ENCODE data around the gene ZNF213.
"Not testable (repeated sequence)": the region's sequence is repeated elsewhere in the genome, so short reads cannot be mapped to it uniquely, and the experiment has no call there.

Gene ZNF213

DNA sequence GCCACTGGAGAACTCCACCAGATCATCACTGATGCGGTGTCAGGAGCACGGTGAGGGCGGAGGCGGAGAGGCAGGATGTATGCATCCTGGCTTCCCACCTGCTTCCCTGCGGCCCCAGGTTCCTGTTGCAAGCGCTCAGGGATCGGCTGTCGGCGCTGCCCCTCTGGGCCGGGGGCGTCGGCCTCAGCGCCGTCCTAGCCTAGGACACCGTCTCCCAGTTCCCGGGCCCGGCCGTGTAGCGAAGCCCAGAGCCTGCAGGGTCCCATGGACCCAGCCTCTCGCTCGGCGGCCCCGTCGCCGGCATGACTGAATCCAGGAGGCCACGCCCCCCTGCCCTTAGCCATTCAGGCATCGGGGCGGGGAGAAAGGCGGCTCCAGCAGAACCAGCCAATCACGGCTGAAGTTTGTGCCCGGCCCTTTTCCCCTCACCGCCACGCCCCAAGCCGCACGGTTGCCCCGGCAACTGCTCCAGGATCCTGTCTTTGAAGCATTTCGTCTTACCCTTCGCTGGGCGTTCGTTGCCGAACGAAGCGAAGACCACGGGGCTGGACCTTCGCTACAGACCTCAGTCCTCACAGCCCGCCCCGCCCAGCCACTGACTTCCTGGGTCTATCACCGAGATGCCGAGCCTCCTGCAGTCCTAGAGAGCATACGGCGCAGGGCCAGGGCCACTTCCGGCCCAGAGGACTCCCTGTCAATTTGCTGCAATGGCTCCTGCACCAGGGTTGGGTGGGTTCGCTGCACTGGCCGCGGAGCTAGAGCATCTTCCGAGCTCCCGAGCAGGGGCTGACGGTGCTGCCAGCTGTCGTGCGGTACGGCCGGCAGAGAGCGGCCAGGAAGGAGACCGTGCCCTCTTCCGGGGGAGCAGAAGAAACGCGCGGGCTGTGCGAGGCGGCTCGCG is 10.6 kb upstream of the ZNF213 start:
- in situ Hi-C loops (cut with HindIII; ENCODE audit: low sequenced_read_pairs): no loop called here

DNA sequence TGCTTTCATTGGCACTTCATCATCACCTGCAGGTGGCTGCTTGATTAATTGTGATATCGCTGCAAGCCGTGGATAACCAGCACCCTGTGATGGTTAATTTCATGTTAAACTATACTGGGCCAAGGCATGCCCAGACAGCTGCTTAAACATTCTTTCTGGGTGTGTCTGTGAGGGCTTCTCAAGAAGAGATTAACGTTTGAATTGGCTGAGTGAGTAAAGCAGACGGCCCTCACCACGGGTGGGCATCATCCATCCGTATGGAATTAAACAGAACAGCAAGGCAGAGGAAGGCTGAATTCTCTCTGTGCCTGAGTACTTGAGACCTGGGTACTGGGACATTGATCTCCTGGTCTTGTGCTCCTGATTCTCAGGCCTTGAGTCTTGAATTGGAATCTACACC is 7.1 kb upstream of the ZNF213 start:
- in situ Hi-C loops (cut with HindIII; ENCODE audit: low sequenced_read_pairs): loop anchor here (5.0 kb wide), 1 partner anchor 60 kb away; the partner anchor contains the start of gene IL32

DNA sequence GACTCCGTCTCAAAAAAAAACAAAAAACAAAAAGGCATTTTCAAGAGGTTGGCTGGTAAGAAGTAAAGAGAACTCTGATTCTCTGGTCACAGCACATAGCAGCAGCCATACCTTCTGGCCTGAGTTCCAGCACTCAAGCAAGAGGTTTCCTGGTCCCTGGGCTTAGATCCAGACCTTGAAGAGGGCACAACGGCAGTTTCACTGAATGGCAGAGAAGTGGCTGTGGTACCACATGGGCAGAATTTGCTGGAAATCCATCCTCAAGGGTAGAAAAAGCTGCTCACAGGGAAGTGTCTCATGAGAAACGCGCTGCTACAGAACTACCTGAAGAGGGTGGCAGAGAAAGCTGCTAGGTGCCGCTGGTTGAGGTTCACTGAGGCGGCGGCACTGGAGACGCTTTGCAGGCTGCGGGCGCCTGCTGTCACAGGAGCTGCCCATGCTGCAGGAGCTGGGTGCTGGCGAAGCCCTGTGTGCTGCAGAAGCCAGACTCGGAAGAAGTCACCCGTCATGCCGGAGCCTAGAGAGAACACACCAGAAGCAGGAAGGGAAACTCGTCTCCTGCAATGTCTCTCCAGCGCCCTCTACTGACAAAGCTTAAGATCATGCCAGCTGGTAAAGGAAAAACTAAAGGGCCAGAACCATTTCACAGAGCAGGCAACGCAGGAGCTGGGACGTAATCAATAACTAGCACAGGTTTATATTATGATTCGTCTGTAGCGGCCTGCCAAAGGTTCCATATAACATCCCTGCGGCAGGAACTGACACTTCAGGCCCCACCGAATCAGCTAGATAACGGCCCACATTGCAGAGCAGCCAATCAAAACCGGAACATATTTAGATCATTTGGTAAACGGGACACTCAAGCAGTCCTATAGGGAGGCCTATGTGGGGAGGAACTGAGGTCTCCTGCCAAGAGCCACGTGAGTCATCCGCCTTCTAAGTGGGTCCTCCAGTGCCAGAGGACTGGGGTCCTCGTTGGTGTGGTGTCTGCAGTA is 5.4 kb upstream of the ZNF213 start:
- in situ Hi-C loops (cut with HindIII; ENCODE audit: low sequenced_read_pairs): loop anchor here (5.0 kb wide), 1 partner anchor 62 kb away; the partner anchor contains the start of gene IL32

DNA sequence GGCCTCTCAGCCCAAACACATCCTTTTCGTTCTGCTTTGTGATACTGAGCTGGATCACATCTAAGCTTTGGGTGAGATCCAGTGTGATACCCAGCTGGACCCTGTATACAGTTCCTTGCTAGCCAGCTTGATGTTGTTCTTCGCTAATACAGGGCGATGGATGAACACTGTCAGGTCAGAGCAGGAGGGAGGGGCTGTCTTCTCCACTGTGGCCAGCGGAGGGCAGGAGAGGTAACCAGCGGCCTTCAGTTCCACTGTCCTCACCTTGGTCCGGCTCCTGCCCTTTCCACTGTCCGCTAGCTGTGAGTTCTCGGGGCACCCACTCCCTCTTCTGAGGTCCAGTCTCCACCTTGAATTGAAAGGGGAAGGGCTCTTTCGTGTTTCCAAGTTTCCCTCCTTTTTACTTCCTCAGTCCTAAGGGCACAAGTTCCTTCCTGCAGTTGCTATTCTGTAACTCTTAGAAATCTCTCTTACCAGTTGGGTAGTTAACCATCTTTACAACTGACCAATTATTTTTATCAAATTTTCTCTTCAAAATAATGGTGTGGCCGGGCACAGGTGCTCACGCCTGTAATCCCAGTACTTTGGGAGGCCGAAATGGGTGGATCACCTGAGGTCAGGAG is 3.0 kb upstream of the ZNF213 start:
- in situ Hi-C loops (cut with HindIII; ENCODE audit: low sequenced_read_pairs): no loop called here

DNA sequence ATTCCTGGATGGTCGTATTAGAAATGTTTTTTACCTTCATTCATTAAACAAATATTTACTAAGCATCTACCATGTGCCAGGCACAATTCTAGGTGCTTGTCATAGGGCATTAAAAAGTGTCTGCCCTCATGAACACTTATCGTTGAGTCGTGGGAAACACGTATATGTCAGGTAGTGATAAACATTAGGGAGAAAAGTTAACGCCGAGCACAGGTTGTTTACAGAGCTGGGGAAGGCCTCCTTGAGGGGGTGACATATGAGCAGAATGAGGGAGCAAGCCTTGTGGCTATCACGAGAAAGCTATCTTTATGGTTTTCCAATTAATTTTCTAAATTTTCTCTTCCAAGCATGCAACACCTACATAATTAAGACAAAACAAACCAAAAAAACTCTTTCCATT is 985 bp upstream of the ZNF213 start:
- in situ Hi-C loops (cut with HindIII; ENCODE audit: low sequenced_read_pairs): no loop called here

DNA sequence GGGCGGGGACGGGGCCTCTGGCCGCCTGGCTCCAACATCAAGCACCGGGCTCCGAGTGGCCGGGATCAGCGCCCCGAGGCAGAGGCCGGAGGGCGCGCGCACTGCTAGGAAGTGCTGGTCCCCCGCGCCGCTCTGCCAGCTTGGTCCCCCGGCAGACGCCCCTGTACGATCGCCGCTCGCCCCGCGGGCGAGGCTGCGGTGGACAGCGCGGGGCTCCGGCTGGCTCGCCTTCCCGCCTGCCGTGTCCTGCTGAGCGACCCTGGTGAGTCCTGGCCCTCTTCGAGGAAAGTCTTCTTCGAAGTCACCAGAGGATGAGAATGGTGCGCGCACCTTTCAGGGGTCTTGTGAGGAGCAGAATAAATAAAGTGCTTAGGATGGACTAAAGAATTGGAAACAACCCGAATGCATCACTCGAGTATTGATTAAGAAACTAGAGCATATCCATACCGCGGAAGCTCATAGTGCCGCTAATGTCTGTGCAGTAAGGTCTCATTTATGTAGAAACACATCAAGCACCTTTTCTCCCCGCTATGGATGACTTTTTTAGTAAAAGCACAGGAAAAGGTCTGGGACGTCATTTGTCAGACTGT is 392 bp downstream of the ZNF213 start:
- in situ Hi-C loops (cut with HindIII; ENCODE audit: low sequenced_read_pairs): no loop called here

DNA sequence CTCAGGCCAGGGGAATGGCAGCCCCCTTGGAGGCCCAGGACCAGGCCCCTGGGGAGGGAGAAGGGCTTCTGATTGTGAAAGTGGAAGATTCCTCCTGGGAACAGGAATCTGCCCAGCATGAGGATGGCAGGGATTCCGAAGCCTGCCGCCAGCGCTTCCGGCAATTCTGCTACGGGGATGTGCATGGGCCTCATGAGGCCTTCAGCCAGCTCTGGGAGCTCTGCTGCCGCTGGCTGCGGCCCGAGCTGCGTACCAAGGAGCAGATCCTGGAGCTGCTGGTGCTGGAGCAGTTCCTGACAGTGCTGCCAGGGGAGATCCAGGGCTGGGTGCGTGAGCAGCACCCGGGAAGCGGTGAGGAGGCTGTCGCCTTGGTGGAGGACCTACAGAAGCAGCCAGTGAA is 2.4 kb downstream of the ZNF213 start:
- in situ Hi-C loops (cut with HindIII; ENCODE audit: low sequenced_read_pairs): no loop called here

DNA sequence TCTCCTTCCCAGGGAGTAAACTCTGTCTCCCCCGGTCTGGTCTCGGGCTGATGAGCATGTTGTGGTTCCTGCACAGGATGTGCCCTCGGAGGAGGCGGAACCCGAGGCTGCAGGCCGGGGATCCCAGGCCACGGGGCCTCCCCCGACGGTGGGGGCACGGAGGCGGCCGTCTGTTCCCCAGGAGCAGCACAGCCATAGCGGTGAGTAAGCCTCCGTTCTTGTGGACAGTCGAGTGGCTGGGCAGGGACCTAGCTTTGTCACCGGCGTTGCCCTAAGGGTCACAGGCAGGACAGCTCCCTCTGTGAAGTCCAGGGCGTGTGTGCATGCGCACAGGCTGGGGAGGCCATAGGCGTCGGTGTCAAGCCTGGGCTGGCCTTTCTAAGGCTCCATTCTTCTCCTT is 3.5 kb downstream of the ZNF213 start:
- in situ Hi-C loops (cut with HindIII; ENCODE audit: low sequenced_read_pairs): no loop called here

DNA sequence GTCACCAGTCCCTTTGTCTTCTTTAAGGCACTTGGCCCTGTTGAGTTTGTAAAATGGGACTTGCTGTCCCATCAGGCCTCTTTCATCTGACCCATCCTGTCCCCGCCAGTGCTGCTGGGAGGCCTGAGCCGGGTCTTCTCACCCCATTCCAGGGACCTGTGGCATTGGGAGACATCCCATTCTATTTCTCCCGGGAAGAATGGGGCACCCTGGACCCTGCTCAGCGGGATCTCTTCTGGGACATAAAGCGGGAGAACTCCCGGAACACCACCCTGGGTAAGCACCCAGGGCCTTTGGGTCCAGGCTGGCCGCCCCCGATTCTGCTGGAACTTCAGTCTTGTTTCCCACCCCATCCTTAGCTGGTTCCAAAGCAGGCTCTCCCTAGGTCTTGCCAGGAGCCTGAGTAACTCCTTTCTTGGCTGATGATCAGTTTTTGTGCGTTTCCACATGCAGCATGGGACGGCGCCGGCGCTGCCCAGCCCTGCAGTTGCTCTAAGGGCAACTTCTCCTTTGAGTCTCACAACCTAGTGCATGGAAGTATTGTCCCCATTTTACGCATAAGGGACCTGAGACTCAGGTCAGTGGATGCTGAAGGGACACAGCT is 4.1 kb downstream of the ZNF213 start:
- in situ Hi-C loops (cut with HindIII; ENCODE audit: low sequenced_read_pairs): no loop called here

DNA sequence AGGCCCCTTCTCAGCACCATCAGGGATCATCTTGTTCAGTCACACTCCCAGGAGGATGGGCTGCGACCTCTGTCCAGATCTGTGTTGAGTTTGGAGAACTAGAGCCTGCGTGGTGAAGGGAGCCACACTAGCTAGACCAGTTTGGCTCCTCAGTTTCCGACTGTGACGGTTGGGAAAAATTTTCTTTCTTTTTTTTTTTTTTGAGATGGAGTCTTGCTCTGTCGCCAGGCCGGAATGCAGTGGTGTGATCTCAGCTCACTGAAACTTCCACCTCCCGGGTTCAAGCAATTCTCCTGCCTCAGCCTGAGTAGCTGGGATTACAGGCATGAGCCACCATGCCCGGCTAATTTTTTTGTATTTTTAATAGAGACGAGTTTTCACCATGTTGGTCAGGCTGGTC is 4.7 kb downstream of the ZNF213 start:
- in situ Hi-C loops (cut with HindIII; ENCODE audit: low sequenced_read_pairs): not testable (repeated sequence)

DNA sequence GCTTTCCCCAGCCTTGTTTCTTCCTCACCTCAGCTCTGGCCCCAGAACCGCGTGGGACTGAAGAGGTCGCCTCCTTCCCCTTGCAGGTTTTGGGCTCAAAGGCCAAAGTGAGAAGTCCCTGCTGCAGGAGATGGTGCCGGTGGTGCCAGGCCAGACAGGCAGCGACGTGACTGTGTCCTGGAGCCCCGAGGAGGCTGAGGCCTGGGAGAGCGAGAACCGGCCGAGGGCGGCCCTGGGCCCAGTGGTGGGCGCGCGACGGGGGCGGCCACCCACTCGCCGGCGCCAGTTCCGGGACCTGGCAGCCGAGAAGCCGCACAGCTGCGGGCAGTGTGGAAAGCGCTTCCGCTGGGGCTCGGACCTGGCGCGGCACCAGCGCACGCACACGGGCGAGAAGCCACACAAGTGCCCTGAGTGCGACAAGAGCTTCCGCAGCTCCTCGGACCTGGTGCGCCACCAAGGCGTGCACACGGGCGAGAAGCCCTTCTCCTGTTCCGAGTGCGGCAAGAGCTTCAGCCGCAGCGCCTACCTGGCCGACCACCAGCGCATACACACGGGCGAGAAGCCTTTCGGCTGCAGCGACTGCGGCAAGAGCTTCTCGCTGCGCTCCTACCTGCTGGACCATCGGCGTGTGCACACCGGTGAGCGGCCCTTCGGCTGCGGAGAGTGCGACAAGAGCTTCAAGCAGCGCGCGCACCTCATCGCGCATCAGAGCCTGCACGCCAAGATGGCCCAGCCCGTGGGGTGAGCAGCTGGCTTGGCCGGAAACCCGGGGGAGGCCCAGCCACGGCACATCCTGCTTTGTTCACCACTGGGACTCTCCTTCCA is 6.0 kb downstream of the ZNF213 start:
- in situ Hi-C loops (cut with HindIII; ENCODE audit: low sequenced_read_pairs): no loop called here

DNA sequence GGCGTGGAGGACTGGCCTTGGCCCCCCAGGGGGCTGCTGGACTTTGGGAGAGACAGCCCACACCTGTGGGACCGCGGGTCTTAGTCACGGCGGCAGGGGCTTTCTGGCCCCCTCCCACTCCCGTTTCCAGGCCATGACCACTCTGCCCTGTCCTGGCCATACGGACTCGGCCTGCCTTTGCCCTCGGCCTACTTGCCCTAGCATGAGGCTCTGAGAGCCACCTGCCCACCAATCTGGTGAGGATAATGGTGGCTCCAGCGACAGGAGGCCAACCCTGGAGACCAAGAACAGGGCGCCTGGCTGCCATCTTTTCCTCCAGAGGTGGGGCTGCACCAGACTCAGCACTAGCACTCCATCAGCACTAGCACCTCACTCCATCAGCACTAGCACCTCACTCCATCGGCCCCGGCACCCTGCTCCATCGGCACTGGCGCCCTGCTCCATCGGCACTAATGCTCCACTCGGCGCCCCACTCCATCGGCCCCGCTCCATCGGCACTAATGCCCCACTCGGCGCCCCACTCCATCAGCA is 7.0 kb downstream of the ZNF213 start:
- in situ Hi-C loops (cut with HindIII; ENCODE audit: low sequenced_read_pairs): no loop called here

DNA sequence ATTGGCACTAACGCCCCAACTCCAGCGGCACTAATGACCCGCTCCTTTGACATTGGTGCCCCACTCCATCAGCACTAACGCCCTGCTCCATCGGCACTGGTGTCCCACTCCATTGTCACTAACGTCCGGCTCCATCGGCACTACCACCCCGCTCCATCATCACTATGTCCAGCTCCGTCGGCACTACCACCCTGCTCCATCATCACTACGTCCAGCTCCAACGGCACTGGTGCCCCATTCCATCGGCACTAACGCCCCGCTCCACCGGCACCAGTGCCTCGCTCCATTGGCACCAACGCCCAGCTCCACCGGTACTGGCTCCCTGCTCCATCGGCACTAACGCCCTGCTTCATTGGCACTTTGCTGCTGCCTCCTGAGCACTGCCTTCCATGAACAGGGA is 7.5 kb downstream of the ZNF213 start:
- in situ Hi-C loops (cut with HindIII; ENCODE audit: low sequenced_read_pairs): no loop called here

DNA sequence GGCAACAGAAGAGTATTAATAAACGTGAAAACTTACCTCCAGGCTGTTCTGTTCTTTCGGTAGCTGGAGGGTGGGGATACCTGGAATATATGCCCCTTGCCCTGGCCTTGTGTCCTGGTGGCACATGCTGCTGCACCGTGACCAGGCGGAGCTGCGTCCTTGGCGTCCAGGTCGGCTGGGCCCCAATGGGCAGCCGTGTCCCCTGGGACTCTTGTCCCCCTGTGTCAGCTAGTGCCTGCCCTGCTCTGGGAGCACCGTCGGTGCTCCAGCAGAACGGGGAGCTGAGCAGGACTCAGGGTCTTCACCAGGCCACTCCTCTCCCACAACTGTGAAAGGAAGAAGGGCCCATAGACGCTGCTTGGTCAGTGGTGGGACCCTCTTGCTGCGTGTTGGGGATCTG is 7.9 kb downstream of the ZNF213 start:
- in situ Hi-C loops (cut with HindIII; ENCODE audit: low sequenced_read_pairs): no loop called here

DNA sequence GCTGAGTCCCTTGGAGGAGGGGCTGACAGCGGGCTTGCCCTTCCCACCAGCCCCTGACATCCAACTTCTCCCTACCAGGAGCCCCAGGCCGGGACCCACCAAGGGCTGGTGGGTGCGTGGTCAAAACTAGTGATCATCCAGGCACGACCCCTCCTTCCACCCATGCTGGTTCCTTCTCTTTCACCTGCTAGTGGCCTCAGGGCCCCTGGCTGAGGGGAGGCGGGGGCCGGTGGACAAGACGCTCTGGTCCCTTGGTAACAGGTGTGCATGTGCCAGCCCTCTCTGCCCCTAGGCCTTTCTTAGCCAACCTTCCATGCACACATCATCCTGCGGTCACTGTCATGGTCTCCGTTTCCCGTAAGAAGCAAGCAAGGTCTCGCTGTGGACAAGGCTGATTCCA is 8.4 kb downstream of the ZNF213 start:
- in situ Hi-C loops (cut with HindIII; ENCODE audit: low sequenced_read_pairs): no loop called here

DNA sequence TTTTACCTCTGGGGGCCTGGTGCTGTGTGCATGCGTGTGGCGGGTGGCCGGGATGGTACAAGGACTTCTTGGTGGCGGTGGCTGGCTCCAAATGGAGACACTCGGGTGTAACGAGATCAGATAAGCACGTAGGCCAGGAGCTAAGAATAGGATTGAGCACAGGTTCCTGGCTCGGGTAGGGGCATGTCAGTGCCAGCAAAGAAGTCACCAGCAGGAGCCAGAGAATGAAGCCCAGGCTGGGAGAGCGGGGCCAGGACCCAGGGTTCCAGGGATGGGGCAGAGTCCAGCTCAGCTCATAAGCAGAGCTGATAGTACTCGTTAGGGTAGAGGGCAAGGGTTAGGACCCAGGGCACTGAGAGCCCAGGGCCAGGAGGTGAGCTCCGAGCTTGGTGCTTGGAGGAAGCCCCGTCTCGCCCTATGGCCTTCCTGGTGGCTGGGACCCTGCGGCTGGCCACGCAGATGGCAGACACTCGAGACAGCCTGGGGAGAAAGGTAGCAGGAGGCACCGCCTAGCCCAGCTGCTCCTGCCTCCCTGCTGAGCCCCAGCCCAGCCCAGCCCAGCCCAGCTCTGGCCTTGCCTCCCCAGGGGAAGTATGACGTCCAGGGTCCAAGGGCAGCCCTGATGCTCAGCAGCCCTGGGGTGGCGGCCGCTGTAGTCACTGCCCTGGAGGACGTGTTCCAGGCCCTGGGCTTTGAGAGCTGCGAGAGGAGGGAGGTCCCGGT is 8.9 kb downstream of the ZNF213 start:
- in situ Hi-C loops (cut with HindIII; ENCODE audit: low sequenced_read_pairs): no loop called here

DNA sequence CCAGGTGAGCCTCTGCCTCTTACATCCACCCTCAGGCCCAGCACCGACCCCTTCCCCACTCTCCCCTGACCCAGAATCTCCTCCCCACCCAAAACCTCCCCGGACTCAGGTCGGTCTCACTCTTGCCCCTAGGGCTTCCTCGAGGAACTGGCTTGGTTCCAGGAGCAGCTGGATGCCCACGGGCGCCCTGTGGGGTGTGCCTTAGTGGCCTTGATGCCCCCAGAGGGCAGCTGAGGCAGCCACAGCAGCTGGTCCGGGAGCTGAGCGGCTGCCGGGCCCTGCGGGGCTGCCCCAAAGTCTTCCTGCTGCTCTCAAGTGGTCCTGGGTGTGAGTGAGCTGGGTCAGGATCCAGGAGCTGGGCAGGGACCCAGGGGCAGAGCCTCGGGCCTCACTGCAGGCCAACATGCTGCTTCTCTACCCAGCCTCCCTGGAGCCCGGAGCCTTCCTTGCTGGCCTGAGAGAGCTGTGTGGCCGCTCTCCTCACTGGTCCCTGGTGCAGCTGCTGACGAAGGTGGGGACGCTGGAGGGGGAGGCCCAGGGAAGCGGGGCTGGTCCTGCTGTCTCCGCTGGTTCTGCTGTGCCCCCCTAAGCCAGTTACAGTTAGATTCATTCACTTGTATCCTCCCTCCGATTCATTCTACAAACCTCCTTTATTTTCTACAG is 9.6 kb downstream of the ZNF213 start:
- in situ Hi-C loops (cut with HindIII; ENCODE audit: low sequenced_read_pairs): no loop called here

DNA sequence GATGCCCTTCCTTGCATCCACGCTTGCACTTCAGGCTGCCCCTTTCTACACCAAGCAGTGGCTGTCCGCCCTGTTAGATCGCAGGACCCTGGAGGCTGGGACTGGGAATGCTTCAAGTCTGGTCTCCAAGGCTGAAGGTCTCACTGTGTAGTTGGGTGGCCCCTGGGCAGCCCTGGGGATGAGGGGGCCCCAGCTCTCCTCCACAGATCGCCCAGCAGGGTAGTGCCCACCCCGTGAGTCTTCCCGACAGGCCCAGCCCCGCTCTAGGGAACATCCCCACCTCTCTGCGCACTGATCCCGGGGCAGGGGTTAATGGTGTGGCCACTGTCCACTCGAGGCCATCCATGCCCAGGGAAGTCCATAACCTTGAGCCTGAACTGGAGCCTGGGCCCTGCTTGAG is 10.3 kb downstream of the ZNF213 start:
- in situ Hi-C loops (cut with HindIII; ENCODE audit: low sequenced_read_pairs): loop anchor here (5.0 kb wide), 2 partner anchors 48 to 57 kb away; partner anchors contain the start of gene ZSCAN10
